Measurements from ENCODE around the gene ROR1. TPM values are rescaled to one million over a fixed set of nuclear protein-coding genes. Genes with fewer than 3 reads are reported as not detected.

ROR1 gene
- polyA plus RNA-seq, 1 of the 3 experiments (the other 2 are of a cell fraction), result 4.0 TPM

DNA sequence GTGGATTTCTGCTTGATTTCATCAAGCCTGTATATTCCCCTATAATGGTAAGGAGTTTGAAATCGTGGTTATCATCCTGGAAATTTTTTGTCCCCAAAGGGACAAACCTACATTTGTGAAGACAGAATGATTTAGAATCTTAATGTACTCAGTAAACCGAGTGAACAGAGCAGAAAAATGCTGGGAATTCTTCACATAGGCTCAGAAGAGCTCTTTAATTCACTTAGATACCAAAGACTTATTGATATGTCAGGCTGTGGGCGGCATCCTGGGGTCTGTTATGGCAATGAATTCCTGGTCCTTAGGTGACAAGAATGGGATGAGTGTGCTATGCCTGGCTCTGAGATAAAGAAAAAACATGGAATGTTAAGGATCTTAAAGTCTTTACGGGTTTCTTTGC is 74.9 kb downstream of the ROR1 start (continued):
- TF ChIP-seq RFX5 (IDR thresholded peaks at IDR 0.05; ENCODE audit: low read length), result no peak
- TF ChIP-seq, protein P1, sequence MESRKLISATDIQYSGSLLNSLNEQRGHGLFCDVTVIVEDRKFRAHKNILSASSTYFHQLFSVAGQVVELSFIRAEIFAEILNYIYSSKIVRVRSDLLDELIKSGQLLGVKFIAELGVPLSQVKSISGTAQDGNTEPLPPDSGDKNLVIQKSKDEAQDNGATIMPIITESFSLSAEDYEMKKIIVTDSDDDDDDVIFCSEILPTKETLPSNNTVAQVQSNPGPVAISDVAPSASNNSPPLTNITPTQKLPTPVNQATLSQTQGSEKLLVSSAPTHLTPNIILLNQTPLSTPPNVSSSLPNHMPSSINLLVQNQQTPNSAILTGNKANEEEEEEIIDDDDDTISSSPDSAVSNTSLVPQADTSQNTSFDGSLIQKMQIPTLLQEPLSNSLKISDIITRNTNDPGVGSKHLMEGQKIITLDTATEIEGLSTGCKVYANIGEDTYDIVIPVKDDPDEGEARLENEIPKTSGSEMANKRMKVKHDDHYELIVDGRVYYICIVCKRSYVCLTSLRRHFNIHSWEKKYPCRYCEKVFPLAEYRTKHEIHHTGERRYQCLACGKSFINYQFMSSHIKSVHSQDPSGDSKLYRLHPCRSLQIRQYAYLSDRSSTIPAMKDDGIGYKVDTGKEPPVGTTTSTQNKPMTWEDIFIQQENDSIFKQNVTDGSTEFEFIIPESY (IDR thresholded peaks at IDR 0.05; ENCODE audit: borderline replicate concordance, low read depth), result no peak
- TF ChIP-seq MXI1 (IDR thresholded peaks at IDR 0.05; ENCODE audit: low read depth, low read length), result no peak

DNA sequence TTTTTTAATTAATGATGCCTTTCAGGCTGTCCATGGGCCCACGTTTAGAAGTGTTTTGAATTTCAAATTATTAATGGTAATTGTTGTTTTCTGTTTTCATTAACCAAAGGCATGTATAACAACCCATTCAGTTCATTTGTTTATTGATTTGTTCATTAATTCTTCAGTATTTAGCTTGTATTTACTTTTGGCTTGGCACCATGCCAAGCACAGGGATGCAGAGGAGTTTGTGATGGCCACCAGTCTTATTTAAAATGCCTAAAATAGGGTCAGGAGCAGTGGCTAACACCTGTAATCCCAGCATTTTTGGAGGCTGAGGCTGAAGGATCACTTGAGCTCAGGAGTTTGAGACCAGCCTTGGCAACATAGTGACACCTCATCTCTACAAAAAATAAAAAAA is 75.3 kb downstream of the ROR1 start:
- TF ChIP-seq GABPA (IDR thresholded peaks at IDR 0.05; ENCODE audit: low read depth) (no peak), EZH2phosphoT487 (IDR thresholded peaks at IDR 0.05; ENCODE audit: borderline replicate concordance, low read depth) (no peak), MXI1 (IDR thresholded peaks at IDR 0.05; ENCODE audit: low read depth, low read length) (no peak), TCF12 (IDR thresholded peaks at IDR 0.05) (no peak), RAD21 (IDR thresholded peaks at IDR 0.05; ENCODE audit: low read length) (no peak), GATA2 (CRISPR knock-in tag; IDR thresholded peaks at IDR 0.05) (no peak), RXRA (IDR thresholded peaks at IDR 0.05; ENCODE audit: borderline replicate concordance, low read depth) (no peak), EP300 (IDR thresholded peaks at IDR 0.05; ENCODE audit: borderline replicate concordance in 1 of 2, low read depth in 1 of 2, low read length in 1 of 2) (no peak), TEAD4 (IDR thresholded peaks at IDR 0.05; ENCODE audit: borderline replicate concordance, insufficient read depth) (no peak), RCOR1 (IDR thresholded peaks at IDR 0.05; ENCODE audit: low read length) (no peak)
- TF ChIP-seq, protein P2, sequence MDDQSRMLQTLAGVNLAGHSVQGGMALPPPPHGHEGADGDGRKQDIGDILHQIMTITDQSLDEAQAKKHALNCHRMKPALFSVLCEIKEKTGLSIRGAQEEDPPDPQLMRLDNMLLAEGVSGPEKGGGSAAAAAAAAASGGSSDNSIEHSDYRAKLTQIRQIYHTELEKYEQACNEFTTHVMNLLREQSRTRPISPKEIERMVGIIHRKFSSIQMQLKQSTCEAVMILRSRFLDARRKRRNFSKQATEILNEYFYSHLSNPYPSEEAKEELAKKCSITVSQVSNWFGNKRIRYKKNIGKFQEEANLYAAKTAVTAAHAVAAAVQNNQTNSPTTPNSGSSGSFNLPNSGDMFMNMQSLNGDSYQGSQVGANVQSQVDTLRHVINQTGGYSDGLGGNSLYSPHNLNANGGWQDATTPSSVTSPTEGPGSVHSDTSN (IDR thresholded peaks at IDR 0.05), result no peak
- TF ChIP-seq, protein P3, sequence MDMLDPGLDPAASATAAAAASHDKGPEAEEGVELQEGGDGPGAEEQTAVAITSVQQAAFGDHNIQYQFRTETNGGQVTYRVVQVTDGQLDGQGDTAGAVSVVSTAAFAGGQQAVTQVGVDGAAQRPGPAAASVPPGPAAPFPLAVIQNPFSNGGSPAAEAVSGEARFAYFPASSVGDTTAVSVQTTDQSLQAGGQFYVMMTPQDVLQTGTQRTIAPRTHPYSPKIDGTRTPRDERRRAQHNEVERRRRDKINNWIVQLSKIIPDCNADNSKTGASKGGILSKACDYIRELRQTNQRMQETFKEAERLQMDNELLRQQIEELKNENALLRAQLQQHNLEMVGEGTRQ (IDR thresholded peaks at IDR 0.05; ENCODE audit: borderline replicate concordance, low read depth, low read length), result no peak
- TF ChIP-seq, protein P1 (IDR thresholded peaks at IDR 0.05; ENCODE audit: borderline replicate concordance, low read depth), result no peak
- no peak overlapping the region for H2AFZ ChIP-seq (ENCODE audit: low read depth)
- 84% methylated on average over 1 of the region's 1 CpG for WGBS (ENCODE audit: low lambda C conversion rate)
- no peak for DNase-seq
- no peak overlapping the region for H3K9ac ChIP-seq
- H3K9me2 ChIP-seq, result no peaks in the 10 kb centered on the region
- H3K4me1 ChIP-seq (ENCODE audit: control insufficient read depth in 1 of 2, insufficient read depth in 2 of 2, low read depth in 1 of 2, low read length in 1 of 2), result peaks cover 0 to 10% of the 10 kb centered on the region in 2 experiments; a peak in 2 of 4 replicates
- no peaks in the 10 kb centered on the region for H3K9me3 ChIP-seq
- H3K27me3 ChIP-seq (ENCODE audit: insufficient read depth), result no peaks in the 10 kb centered on the region
- H3K4me2 ChIP-seq, result no peak overlapping the region
- no peak overlapping the region for H3K4me3 ChIP-seq (ENCODE audit: low read depth in 2 of 2, low read length in 1 of 2)
- H4K20me1 ChIP-seq (ENCODE audit: insufficient read depth), result no peaks in the 10 kb centered on the region
- no peak overlapping the region for H3K27ac ChIP-seq (ENCODE audit: low read depth in 2 of 2, low read length in 1 of 2)
- no peaks in the 10 kb centered on the region for H3K36me3 ChIP-seq (replicated peaks in 1 of 2; ENCODE audit: control insufficient read depth in 1 of 2, insufficient read depth in 2 of 2, low read length in 1 of 2)
- H3K79me2 ChIP-seq (ENCODE audit: insufficient read depth), result no peaks in the 10 kb centered on the region
- no peaks in the 10 kb centered on the region for H3F3A ChIP-seq (replicated peaks; ENCODE audit: insufficient read depth)
- ChIA-PET CTCF (interaction anchor here (1.4 kb wide), 1 partner anchor 8 kb away, joined by 3 read pairs; no protein-coding TSS in a partner anchor), POLR2A (no interaction called here)
